Measurements from ENCODE around the gene MYH7B. TPM values are rescaled to one million over a fixed set of nuclear protein-coding genes. Genes with fewer than 3 reads are reported as not detected.
A peak's percentile ranks its signal among the peaks of the same experiment; 100 is the strongest.

Gene MYH7B
- total and polyA plus RNA-seq, 2 experiments from 2014 or later: 0.10 to 1.1 TPM

DNA sequence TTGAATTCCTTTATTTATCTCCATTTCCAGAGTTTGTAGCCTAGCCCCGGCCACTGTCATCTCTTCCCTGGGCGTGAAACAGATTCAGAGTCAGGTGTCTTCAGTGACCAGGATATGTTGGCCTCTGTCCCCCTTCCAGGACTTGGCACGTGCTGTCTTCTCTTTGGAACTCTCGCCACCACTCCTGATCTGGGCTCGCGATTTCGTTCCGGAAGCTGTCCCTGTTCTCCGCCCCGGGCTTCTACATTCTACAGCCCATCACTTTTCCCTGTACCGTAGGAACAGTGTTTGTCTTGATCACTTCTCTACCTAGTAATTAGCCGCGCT is 801 bp upstream of the MYH7B start (continued):
- TF ChIP-seq ZNF331 (CRISPR knock-in tag; IDR thresholded peaks at IDR 0.05; ENCODE audit: low read depth) (no peak), ZNF114 (CRISPR knock-in tag; IDR thresholded peaks at IDR 0.05) (no peak)
- TF ChIP-seq, protein P1, sequence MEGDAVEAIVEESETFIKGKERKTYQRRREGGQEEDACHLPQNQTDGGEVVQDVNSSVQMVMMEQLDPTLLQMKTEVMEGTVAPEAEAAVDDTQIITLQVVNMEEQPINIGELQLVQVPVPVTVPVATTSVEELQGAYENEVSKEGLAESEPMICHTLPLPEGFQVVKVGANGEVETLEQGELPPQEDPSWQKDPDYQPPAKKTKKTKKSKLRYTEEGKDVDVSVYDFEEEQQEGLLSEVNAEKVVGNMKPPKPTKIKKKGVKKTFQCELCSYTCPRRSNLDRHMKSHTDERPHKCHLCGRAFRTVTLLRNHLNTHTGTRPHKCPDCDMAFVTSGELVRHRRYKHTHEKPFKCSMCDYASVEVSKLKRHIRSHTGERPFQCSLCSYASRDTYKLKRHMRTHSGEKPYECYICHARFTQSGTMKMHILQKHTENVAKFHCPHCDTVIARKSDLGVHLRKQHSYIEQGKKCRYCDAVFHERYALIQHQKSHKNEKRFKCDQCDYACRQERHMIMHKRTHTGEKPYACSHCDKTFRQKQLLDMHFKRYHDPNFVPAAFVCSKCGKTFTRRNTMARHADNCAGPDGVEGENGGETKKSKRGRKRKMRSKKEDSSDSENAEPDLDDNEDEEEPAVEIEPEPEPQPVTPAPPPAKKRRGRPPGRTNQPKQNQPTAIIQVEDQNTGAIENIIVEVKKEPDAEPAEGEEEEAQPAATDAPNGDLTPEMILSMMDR (conservative IDR thresholded peaks at IDR 0.05; ENCODE audit: low read depth in 2 of 2): no peak

DNA sequence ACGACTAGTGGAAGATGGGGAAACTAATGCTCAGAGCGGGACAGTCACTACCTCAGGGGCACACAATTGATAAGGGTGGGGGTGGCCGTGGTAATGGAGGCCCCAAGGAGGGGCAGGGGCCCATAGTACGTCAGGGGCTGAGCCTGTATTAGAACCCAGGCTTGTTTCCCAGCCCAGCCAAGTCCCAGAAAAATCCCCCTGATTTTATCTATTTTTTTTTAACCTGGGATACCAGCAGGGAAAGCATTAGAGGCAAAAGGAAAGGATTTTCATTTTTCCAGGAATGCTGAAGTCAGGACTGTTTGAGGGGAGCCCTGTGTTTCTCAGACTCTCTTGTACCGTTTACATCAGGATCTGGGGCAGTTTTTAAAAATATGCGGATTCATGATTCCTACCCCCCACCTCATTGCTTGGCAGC is 382 bp downstream of the MYH7B start:
- Histone ChIP-seq H3K79me2 (replicated peaks; ENCODE audit: insufficient read depth) (no peaks in the 10 kb centered on the region), H3K27ac (ENCODE audit: low read depth) (peak overlapping the region; percentile 92), H2AFZ (peak overlapping the region; percentile 76; the same call in 1 of the 2 replicates), H3K36me3 (ENCODE audit: insufficient read depth) (no peaks in the 10 kb centered on the region; the same call in 1 of the 2 replicates), H3K4me3 (peak overlapping the region; percentile 80), H3K4me2 (peak overlapping the region; percentile 73), H3F3A (replicated peaks; ENCODE audit: low read depth) (peaks cover 13% of the 10 kb centered on the region; the same call in 1 of the 2 replicates), H3K27me3 (ENCODE audit: insufficient read depth) (no peaks in the 10 kb centered on the region), H3K4me1 (ENCODE audit: insufficient read depth) (peaks cover 32% of the 10 kb centered on the region), H4K20me1 (replicated peaks; ENCODE audit: insufficient read depth) (no peaks in the 10 kb centered on the region), H3K9me2 (ENCODE audit: insufficient read depth) (no peaks in the 10 kb centered on the region)
- Mint-ChIP-seq H3K27me3 (ENCODE audit: insufficient read depth, low read depth, poor library complexity) (peaks cover 12% of the 10 kb centered on the region), H3K4me1 (peaks cover 41% of the 10 kb centered on the region), H3K9me3 (peaks cover 4% of the 10 kb centered on the region; the same call in 2 of the 3 replicates), H3K27ac (peak overlapping the region; percentile 94), H3K4me3 (peak overlapping the region; percentile 95), H3K36me3 (ENCODE audit: low read depth) (no peaks in the 10 kb centered on the region)
- no peak for ATAC-seq
- DNase-seq (ENCODE audit: low spot score): no peak
- TF ChIP-seq, protein P2, sequence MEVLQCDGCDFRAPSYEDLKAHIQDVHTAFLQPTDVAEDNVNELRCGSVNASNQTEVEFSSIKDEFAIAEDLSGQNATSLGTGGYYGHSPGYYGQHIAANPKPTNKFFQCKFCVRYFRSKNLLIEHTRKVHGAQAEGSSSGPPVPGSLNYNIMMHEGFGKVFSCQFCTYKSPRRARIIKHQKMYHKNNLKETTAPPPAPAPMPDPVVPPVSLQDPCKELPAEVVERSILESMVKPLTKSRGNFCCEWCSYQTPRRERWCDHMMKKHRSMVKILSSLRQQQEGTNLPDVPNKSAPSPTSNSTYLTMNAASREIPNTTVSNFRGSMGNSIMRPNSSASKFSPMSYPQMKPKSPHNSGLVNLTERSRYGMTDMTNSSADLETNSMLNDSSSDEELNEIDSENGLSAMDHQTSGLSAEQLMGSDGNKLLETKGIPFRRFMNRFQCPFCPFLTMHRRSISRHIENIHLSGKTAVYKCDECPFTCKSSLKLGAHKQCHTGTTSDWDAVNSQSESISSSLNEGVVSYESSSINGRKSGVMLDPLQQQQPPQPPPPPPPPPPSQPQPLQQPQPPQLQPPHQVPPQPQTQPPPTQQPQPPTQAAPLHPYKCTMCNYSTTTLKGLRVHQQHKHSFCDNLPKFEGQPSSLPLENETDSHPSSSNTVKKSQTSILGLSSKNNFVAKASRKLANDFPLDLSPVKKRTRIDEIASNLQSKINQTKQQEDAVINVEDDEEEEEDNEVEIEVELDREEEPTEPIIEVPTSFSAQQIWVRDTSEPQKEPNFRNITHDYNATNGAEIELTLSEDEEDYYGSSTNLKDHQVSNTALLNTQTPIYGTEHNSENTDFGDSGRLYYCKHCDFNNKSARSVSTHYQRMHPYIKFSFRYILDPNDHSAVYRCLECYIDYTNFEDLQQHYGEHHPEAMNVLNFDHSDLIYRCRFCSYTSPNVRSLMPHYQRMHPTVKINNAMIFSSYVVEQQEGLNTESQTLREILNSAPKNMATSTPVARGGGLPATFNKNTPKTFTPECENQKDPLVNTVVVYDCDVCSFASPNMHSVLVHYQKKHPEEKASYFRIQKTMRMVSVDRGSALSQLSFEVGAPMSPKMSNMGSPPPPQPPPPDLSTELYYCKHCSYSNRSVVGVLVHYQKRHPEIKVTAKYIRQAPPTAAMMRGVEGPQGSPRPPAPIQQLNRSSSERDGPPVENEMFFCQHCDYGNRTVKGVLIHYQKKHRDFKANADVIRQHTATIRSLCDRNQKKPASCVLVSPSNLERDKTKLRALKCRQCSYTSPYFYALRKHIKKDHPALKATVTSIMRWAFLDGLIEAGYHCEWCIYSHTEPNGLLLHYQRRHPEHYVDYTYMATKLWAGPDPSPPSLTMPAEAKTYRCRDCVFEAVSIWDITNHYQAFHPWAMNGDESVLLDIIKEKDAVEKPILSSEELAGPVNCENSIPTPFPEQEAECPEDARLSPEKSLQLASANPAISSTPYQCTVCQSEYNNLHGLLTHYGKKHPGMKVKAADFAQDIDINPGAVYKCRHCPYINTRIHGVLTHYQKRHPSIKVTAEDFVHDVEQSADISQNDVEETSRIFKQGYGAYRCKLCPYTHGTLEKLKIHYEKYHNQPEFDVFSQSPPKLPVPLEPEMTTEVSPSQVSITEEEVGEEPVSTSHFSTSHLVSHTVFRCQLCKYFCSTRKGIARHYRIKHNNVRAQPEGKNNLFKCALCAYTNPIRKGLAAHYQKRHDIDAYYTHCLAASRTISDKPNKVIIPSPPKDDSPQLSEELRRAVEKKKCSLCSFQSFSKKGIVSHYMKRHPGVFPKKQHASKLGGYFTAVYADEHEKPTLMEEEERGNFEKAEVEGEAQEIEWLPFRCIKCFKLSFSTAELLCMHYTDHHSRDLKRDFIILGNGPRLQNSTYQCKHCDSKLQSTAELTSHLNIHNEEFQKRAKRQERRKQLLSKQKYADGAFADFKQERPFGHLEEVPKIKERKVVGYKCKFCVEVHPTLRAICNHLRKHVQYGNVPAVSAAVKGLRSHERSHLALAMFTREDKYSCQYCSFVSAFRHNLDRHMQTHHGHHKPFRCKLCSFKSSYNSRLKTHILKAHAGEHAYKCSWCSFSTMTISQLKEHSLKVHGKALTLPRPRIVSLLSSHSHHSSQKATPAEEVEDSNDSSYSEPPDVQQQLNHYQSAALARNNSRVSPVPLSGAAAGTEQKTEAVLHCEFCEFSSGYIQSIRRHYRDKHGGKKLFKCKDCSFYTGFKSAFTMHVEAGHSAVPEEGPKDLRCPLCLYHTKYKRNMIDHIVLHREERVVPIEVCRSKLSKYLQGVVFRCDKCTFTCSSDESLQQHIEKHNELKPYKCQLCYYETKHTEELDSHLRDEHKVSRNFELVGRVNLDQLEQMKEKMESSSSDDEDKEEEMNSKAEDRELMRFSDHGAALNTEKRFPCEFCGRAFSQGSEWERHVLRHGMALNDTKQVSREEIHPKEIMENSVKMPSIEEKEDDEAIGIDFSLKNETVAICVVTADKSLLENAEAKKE (CRISPR knock-in tag; IDR thresholded peaks at IDR 0.05): no peak
- TF ChIP-seq ZNF114 (CRISPR knock-in tag; IDR thresholded peaks at IDR 0.05) (no peak), CREB1 (CRISPR knock-in tag; IDR thresholded peaks at IDR 0.05; ENCODE audit: low read depth) (no peak; the same call in 1 of the 2 replicates), STAT1 (IDR thresholded peaks at IDR 0.05; ENCODE audit: unreplicated experiment) (no peak), NANOG (IDR thresholded peaks at IDR 0.05; ENCODE audit: borderline replicate concordance) (no peak)
- TF ChIP-seq, protein P3, sequence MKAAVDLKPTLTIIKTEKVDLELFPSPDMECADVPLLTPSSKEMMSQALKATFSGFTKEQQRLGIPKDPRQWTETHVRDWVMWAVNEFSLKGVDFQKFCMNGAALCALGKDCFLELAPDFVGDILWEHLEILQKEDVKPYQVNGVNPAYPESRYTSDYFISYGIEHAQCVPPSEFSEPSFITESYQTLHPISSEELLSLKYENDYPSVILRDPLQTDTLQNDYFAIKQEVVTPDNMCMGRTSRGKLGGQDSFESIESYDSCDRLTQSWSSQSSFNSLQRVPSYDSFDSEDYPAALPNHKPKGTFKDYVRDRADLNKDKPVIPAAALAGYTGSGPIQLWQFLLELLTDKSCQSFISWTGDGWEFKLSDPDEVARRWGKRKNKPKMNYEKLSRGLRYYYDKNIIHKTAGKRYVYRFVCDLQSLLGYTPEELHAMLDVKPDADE (IDR thresholded peaks at IDR 0.05): no peak

Data from GM23338 (cell line).